ENCODE results near the gene SIL1.

The SIL1 gene

DNA sequence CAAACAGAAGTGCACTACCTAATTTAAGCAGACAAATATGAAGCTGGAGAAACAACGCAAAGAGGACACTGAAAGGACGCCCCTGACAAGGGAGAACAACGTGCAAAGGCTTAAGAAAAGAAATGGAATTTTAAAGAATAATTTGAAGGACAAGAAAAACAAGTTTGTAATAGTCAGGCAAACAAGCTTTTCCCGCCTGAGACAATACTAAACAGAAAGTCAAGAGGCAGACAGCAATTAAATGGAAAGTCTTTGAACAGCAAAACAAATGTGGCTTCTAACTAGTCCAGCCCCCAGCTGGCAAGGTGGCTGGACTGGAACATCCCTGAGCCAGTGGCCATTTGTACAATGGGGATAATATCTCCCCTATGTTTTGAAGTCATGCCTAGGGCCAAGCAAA, 63.3 kb downstream of the SIL1 start:
- TF ChIP-seq, protein P1, sequence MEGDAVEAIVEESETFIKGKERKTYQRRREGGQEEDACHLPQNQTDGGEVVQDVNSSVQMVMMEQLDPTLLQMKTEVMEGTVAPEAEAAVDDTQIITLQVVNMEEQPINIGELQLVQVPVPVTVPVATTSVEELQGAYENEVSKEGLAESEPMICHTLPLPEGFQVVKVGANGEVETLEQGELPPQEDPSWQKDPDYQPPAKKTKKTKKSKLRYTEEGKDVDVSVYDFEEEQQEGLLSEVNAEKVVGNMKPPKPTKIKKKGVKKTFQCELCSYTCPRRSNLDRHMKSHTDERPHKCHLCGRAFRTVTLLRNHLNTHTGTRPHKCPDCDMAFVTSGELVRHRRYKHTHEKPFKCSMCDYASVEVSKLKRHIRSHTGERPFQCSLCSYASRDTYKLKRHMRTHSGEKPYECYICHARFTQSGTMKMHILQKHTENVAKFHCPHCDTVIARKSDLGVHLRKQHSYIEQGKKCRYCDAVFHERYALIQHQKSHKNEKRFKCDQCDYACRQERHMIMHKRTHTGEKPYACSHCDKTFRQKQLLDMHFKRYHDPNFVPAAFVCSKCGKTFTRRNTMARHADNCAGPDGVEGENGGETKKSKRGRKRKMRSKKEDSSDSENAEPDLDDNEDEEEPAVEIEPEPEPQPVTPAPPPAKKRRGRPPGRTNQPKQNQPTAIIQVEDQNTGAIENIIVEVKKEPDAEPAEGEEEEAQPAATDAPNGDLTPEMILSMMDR (IDR thresholded peaks at IDR 0.05; ENCODE audit: low read depth, low read length), result no peak
- no peaks in the 10 kb centered on the region for H3K9me3 ChIP-seq (ENCODE audit: severe bottlenecking)

DNA sequence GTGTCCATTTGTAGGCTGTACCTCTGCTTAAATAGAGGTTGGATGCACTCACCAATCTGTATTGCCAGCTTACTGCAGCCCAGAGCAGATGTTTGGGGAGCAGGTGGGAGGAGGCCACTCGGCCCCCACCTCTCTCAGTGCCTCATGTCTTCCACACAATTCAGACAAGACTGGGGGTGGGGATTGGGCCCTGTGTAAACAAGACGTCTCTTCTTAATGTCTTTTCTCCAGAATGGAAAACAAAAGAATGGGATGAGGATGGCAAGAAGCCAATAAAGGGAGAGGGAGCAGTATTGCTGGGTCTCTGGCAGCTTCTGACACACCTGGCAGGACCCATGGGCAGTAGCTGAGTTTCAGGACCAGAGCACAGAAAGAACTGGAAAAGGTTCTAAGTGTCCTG, 64.9 kb downstream of the SIL1 start:
- no peaks in the 10 kb centered on the region for H3K9me3 ChIP-seq (ENCODE audit: severe bottlenecking)
- H3K27me3 ChIP-seq (ENCODE audit: insufficient read depth, low read depth, severe bottlenecking), result no peaks in the 10 kb centered on the region
- no peak overlapping the region for H3K27ac ChIP-seq
- H3K36me3 ChIP-seq, result peaks cover 3% of the 10 kb centered on the region; the same call in 1 of the 2 replicates
- TF ChIP-seq, protein P1 (IDR thresholded peaks at IDR 0.05; ENCODE audit: low read depth, low read length), result no peak
- DNase-seq, result no peak
- H3K4me3 ChIP-seq (ENCODE audit: low read depth, low read length), result no peak overlapping the region

More for the DNA sequence above, 63.3 kb downstream of the SIL1 start:
- H3K4me3 ChIP-seq (ENCODE audit: low read depth, low read length), result no peak overlapping the region
- peaks cover 3% of the 10 kb centered on the region; the same call in 1 of the 2 replicates for H3K36me3 ChIP-seq
- no peak for DNase-seq
- no peak overlapping the region for H3K27ac ChIP-seq
- no peaks in the 10 kb centered on the region for H3K27me3 ChIP-seq (ENCODE audit: insufficient read depth, low read depth, severe bottlenecking)

DNA sequence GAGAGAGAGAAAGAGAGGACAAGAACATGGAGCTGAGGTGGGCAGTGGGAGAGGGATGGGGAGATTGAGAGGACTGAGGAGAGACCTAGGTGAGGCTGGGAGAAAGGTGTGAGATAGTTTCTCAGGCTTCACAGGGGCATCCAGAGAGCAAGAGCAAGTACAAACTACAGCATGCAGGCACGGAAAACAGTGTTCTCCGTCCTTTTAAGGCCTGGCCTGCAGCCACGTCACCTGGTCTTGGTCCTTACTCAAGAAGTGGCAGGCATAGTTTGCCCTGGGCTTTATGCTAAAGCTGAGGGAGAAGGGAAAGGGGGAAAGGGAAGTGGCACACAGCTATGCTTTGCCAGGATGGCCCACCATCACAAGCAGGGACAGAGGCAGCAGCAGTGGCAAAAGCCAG, 65.7 kb downstream of the SIL1 start:
- H3K27me3 ChIP-seq (ENCODE audit: insufficient read depth, low read depth, severe bottlenecking), result no peaks in the 10 kb centered on the region
- no peak overlapping the region for H3K27ac ChIP-seq
- DNase-seq, result no peak
- TF ChIP-seq, protein P1 (IDR thresholded peaks at IDR 0.05; ENCODE audit: low read depth, low read length), result no peak
- no peaks in the 10 kb centered on the region for H3K36me3 ChIP-seq
- no peaks in the 10 kb centered on the region for H3K9me3 ChIP-seq (ENCODE audit: severe bottlenecking)
- no peak overlapping the region for H3K4me3 ChIP-seq (ENCODE audit: low read depth, low read length)

DNA sequence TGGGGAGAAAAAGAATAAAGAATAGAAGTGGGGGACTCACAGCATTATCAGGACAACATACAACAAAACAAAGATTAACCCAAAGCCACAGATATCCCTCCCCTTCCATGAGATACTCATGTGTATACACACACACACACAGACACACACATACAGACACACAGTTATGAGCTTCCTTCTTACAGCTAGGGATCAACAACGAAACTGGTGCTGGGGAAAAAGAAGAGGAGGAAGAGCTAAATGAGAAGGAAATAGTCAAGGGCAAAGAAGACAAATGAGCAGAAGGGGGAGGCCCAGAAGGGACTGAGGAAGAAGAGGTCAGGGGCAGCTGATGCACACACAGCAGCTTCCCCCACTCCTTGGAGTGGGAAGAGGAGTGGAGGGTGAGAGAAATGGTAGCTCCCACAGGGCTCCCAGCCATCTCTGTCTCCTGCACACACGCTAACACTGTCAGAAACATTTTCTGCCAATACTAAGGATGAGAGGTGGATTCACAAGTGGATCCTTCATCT, 66.2 kb downstream of the SIL1 start:
- no peaks in the 10 kb centered on the region for H3K27me3 ChIP-seq (ENCODE audit: insufficient read depth, low read depth, severe bottlenecking)
- DNase-seq, result no peak
- H3K27ac ChIP-seq, result no peak overlapping the region
- H3K4me3 ChIP-seq (ENCODE audit: low read depth, low read length), result no peak overlapping the region
- no peaks in the 10 kb centered on the region for H3K9me3 ChIP-seq (ENCODE audit: severe bottlenecking)
- H3K36me3 ChIP-seq, result no peaks in the 10 kb centered on the region
- TF ChIP-seq, protein P1 (IDR thresholded peaks at IDR 0.05; ENCODE audit: low read depth, low read length), result no peak

DNA sequence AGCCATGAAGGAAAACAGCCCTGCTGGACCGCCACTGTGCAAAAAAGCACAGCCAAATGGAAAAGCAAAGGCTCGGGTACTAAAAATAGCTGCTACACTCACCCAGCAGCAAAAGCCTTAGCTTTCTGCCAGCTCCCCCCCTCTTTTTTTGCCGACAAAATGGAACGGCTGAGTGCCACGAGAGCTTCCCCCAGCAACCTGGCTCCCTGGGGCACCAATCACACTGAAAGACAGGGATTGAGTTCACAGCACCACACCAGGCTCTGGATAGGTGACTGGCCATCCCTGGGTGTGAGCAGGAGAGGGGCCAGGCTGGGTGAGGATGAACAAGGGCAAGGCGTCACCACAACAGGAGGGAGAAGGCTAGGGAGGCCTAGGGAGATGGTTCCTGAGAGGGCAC, 66.7 kb downstream of the SIL1 start:
- no peak for DNase-seq
- TF ChIP-seq, protein P1 (IDR thresholded peaks at IDR 0.05; ENCODE audit: low read depth, low read length), result no peak
- Histone ChIP-seq H3K27me3 (ENCODE audit: insufficient read depth, low read depth, severe bottlenecking) (no peaks in the 10 kb centered on the region), H3K36me3 (no peaks in the 10 kb centered on the region), H3K9me3 (ENCODE audit: severe bottlenecking) (no peaks in the 10 kb centered on the region), H3K27ac (no peak overlapping the region), H3K4me3 (ENCODE audit: low read depth, low read length) (no peak overlapping the region)

DNA sequence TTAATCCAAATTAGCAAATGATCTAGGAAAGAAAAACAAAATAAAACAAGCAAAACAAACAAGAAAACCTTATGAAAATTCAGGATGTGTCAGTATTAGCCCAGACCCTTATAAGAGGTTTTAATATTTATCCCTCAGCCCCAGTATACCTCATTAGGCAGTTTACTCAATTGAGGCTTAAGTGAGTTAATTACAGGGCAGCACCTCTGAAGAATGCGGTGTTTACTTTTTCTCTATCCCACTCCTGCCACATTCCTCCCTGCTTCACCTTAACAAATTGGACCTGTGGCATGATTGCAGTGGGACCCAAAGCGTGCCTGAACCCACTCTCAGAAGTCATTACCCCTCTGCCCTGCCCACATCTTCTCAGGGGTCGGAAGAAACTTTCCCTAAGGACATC, 67.1 kb downstream of the SIL1 start:
- Histone ChIP-seq H3K4me3 (ENCODE audit: low read depth, low read length) (no peak overlapping the region), H3K36me3 (no peaks in the 10 kb centered on the region), H3K27me3 (ENCODE audit: insufficient read depth, low read depth, severe bottlenecking) (no peaks in the 10 kb centered on the region), H3K9me3 (ENCODE audit: severe bottlenecking) (no peaks in the 10 kb centered on the region), H3K27ac (no peak overlapping the region)
- no peak for DNase-seq
- TF ChIP-seq, protein P1 (IDR thresholded peaks at IDR 0.05; ENCODE audit: low read depth, low read length), result no peak
